Thyroid gland (tissue), 4 donors: Measurements from ENCODE around the gene EHD2. TPM values are rescaled to one million over a fixed set of nuclear protein-coding genes. Genes with fewer than 3 reads are reported as not detected.

Experiments
- DNase-seq, 2 donors: peaks; one replicate each; pipeline ENCODE4 v3.0.0-alpha.2; 2019
- H3K27ac ChIP-seq, 3 donors: fragments of 200-600 bp; sonication (generic); 1 replicate in 2 of 3; 2 replicates in 1 of 3; pipeline ENCODE4 v1.5.1; 2016 to 2019; ENCODE audit warnings: mild to moderate bottlenecking in 1 of 3, moderate library complexity in 1 of 3
- H3K27me3 ChIP-seq: fragments of 200-600 bp; sonication (generic); one replicate; pipeline ENCODE4 v1.5.1; 2019
- H3K36me3 ChIP-seq, 2 donors: fragments of 200-600 bp; sonication (generic); one replicate each; pipeline ENCODE4 v1.5.1; 2016 to 2019
- H3K4me1 ChIP-seq, 2 donors: fragments of 200-600 bp; sonication (generic); one replicate each; pipeline ENCODE4 v1.5.1; 2017 to 2019
- H3K4me3 ChIP-seq, 3 donors: fragments of 200-600 bp; sonication (generic); replicated peaks in 1 of 3; 1 replicate in 2 of 3; 2 replicates in 1 of 3; pipeline ENCODE4 v1.5.1; 2016; ENCODE audit warnings: mild to moderate bottlenecking in 1 of 3
- H3K9me3 ChIP-seq: fragments of 200-600 bp; sonication (generic); one replicate; pipeline ENCODE4 v1.5.1; 2017
- CTCF ChIP-seq, 6 experiments: fragments of 200-600 bp in 3 of 6; fragments of 450-650 bp in 3 of 6; sonication (generic) in 3 of 6; IDR thresholded peaks; one replicate each; pipeline ENCODE4 v1.5.1; 2016 to 2019; ENCODE audit warnings: antibody characterized with exemption in 6 of 6, mild to moderate bottlenecking in 2 of 6, inconsistent platforms in 1 of 6, moderate library complexity in 1 of 6
- POLR2A ChIP-seq, 2 donors: fragments of 450-650 bp; IDR thresholded peaks; one replicate each; pipeline ENCODE4 v1.6.1; 2017; ENCODE audit warnings: antibody characterized with exemption in 2 of 2, mild to moderate bottlenecking in 2 of 2, moderate library complexity in 1 of 2
- WGBS, 2 donors: methylation state at CpG; one replicate each; pipeline ENCODE4 v1.1.5; 2017; 5-methylcytosine and 5-hydroxymethylcytosine counted together
- intact Hi-C: fragments of 100-400 bp; cut with DNase I; formaldehyde crosslinking; loops from one replicate; pipeline ENCODE4 v1.15.1; 2023
- total RNA-seq, 4 donors: library from RNA; depleted of rRNA; stranded (reverse); fragments of >200 nt; gene quantifications; one replicate each; pipeline ENCODE4 v1.2.3, GENCODE V29; 2016

Gene EHD2
- total RNA-seq, 4 donors from 2014 or later, result 41.9 to 48.0 (median 44.3) TPM

- H3K4me3 ChIP-seq, result no peak overlapping the region
- TF ChIP-seq CTCF (IDR thresholded peaks at IDR 0.05), result no peak
- no peak overlapping the region for H3K27ac ChIP-seq
- peaks cover 61 to 77% of the 10 kb centered on the region in 2 donors for H3K36me3 ChIP-seq
- no peaks in the 10 kb centered on the region for H3K9me3 ChIP-seq
- intact Hi-C loops, result no loop called here
- 92 to 93% methylated on average over 10 to 11 of the region's 12 CpGs for WGBS, 2 donors
- no peak for DNase-seq
- H3K27me3 ChIP-seq, result no peaks in the 10 kb centered on the region
- H3K4me1 ChIP-seq, result no peaks in the 10 kb centered on the region
Measured at GRCh38 chr19:47756627-47756929, 43.4 kb downstream of the EHD2 start.

- intact Hi-C loops, result no loop called here
- Histone ChIP-seq H3K36me3 (peaks cover 57 to 72% of the 10 kb centered on the region in 2 donors), H3K4me3 (no peak overlapping the region), H3K9me3 (no peaks in the 10 kb centered on the region), H3K27ac (no peak overlapping the region), H3K4me1 (no peaks in the 10 kb centered on the region), H3K27me3 (no peaks in the 10 kb centered on the region)
- TF ChIP-seq CTCF (IDR thresholded peaks at IDR 0.05) (no peak), POLR2A (IDR thresholded peaks at IDR 0.05) (no peak)
- no peak for DNase-seq
- 90 to 91% methylated on average over 20 to 22 of the region's 22 CpGs for WGBS, 2 donors
Measured at GRCh38 chr19:47756953-47757608, 43.9 kb downstream of the EHD2 start.

GRCh38 chr19:47757617-47758442 lies 44.6 kb downstream of the EHD2 start:
- WGBS, 2 donors, result 89 to 90% methylated on average over 13 to 14 of the region's 14 CpGs
- Histone ChIP-seq H3K27me3 (no peaks in the 10 kb centered on the region), H3K4me3 (no peak overlapping the region), H3K4me1 (no peaks in the 10 kb centered on the region), H3K9me3 (no peaks in the 10 kb centered on the region), H3K27ac (no peak overlapping the region), H3K36me3 (peaks cover 50 to 65% of the 10 kb centered on the region in 2 donors)
- TF ChIP-seq CTCF (IDR thresholded peaks at IDR 0.05) (no peak), POLR2A (IDR thresholded peaks at IDR 0.05) (no peak)
- DNase-seq, result no peak
- intact Hi-C loops, result no loop called here

- H3K4me1 ChIP-seq, result no peaks in the 10 kb centered on the region
- intact Hi-C loops, result no loop called here
- 95 to 97% methylated on average over 5 of the region's 5 CpGs for WGBS, 2 donors
- DNase-seq, result no peak
- H3K27ac ChIP-seq, result no peak overlapping the region
- peaks cover 44 to 59% of the 10 kb centered on the region in 2 donors for H3K36me3 ChIP-seq
- no peaks in the 10 kb centered on the region for H3K27me3 ChIP-seq
- no peak for TF ChIP-seq POLR2A (IDR thresholded peaks at IDR 0.05)
- no peak for TF ChIP-seq CTCF (IDR thresholded peaks at IDR 0.05)
- H3K9me3 ChIP-seq, result no peaks in the 10 kb centered on the region
- H3K4me3 ChIP-seq, result no peak overlapping the region
Measured at GRCh38 chr19:47758443-47758804, 45.2 kb downstream of the EHD2 start.

- no peak for TF ChIP-seq CTCF (IDR thresholded peaks at IDR 0.05)
- no peak for TF ChIP-seq POLR2A (IDR thresholded peaks at IDR 0.05)
- no peak for DNase-seq
- 77 to 91% methylated on average over 5 of the region's 5 CpGs for WGBS, 2 donors
- H3K9me3 ChIP-seq, result no peaks in the 10 kb centered on the region
- H3K27me3 ChIP-seq, result no peaks in the 10 kb centered on the region
- no peak overlapping the region for H3K4me3 ChIP-seq
- H3K4me1 ChIP-seq, result no peaks in the 10 kb centered on the region
- no peak overlapping the region for H3K27ac ChIP-seq
- peaks cover 22 to 37% of the 10 kb centered on the region in 2 donors for H3K36me3 ChIP-seq
- intact Hi-C loops, result no loop called here
Measured at GRCh38 chr19:47760632-47760999, 47.4 kb downstream of the EHD2 start.
